WI38 (cell line): Measurements from ENCODE around the gene USF2.

ENCODE experiments used
- H3K4me3 ChIP-seq: 2 replicates; pipeline ENCODE4 v1.5.1; 2011; ENCODE audit warnings: low read depth, mild to moderate bottlenecking, control low read depth, low read length
- TF ChIP-seq, protein P1 (sequence below): IDR thresholded peaks from 2 replicates; pipeline ENCODE4 v1.5.1; 2012; ENCODE audit warnings: low read depth, mild to moderate bottlenecking, control low read depth, low read length

Gene USF2

DNA sequence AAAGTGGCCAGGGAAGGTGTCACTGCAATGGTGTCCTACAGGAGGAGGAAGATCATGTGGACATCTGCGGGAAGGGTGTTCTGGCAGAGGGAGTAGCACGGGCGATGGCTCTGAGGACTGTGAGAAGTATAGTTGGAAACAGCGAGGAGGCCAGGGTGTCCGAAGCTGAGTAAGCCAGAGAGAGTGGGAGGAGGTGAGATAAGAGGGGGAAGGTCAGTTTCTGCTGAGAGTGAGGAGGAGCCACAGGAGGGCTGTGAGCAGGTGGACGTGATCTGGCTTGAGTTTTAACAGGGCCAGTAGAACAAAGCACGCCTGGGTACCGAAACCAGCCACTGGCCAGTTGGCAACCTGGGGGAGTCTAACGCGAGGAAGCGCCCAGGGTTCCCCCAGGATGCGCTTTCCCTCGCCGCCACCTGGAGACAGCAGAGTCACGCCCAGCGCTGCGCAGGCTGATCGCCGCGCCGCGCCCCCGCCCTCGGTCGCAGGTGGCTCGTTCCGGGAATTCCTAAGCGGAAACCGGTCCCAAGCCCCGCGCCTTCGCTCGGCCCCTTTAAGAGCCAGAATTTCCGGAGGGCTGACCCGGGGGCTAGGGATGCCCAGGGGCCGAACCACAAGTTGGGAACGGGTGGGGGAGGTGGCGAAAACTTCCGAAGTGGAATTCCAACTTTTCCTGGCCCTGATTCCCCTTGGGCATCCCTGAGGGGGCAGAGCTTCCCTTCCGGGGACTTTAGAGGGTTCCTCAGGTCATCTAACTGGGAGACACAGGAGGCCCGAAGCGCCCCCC, 21.0 kb upstream of the USF2 start:
- no peak overlapping the region for H3K4me3 ChIP-seq
- TF ChIP-seq, protein P1, sequence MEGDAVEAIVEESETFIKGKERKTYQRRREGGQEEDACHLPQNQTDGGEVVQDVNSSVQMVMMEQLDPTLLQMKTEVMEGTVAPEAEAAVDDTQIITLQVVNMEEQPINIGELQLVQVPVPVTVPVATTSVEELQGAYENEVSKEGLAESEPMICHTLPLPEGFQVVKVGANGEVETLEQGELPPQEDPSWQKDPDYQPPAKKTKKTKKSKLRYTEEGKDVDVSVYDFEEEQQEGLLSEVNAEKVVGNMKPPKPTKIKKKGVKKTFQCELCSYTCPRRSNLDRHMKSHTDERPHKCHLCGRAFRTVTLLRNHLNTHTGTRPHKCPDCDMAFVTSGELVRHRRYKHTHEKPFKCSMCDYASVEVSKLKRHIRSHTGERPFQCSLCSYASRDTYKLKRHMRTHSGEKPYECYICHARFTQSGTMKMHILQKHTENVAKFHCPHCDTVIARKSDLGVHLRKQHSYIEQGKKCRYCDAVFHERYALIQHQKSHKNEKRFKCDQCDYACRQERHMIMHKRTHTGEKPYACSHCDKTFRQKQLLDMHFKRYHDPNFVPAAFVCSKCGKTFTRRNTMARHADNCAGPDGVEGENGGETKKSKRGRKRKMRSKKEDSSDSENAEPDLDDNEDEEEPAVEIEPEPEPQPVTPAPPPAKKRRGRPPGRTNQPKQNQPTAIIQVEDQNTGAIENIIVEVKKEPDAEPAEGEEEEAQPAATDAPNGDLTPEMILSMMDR, result no peak

DNA sequence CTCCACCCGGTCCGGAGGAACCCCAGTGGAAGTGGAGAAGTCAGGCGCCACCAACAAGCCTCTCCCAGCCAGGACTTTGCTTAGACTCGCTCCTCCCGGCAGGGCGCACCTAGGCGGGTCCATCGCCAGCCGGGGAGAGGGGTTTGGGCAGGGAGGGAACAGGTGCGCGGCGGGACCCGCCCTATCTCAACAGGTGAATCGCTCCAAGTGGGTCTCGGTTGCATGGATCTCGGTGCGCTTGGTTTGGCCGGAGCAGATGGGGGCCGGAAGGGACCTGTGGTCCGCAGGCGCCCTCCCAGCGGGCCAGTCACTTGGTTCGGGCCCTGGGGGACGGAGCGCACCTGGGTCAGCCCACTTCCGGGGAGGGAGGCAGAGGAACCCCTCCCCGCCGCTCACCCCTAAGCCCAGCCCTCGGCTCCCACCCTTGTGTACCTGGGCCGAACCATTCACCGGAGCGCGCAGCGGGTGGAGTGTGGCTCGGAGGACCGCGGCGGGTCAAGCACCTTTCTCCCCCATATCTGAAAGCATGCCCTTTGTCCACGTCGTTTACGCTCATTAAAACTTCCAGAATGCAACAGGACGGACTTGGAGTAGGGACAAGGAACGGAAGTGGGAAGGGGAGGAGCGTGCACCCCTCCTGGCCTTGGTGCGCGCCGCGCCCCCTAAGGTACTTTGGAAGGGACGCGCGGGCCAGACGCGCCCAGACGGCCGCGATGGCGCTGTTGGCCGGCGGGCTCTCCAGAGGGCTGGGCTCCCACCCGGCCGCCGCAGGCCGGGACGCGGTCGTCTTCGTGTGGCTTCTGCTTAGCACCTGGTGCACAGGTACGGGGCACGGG, 20.2 kb upstream of the USF2 start, which contains the start of gene LSR:
Gene LSR, plus strand, starts transcription at position 693 of the 836 bp plus-strand sequence. Its CDS starts 21 bp downstream, at position 714.
- no peak within 1 kb of the TSS for H3K4me3 ChIP-seq
- TF ChIP-seq, protein P1, result no peak

DNA sequence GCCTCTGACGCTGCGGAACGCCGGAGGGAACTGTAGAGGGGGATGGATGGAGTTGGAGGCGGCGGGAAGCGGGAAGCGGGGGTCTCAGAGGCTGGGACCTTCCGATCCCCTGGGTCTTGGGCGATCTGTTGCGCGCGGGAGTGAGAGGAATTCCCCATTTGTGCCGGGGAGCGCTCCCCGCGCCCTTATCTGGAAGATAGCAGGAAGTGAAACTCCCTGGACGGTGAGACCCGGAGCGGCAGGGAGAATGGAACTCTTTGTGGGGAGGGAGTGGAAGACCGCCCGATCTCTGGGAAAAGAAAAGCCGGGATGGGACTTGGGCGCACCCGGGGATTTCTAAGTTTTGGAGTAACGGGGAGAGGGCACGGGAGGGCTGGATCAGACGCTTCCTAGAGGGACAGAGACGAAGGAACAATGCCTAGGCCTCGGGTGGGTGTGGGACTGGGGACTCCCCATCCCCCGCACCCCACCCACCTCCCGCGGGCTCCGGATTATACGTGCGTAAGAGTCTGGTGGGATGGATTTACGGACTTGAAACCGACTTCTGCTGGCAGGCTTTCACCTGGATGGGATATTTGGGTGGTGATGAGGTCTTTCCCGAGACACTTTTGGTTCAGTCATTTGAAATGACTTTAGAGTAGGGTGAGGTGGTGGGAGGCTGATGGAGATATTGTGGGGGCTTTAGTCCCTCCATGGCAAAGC, 19.5 kb upstream of the USF2 start:
- no peak overlapping the region for H3K4me3 ChIP-seq
- TF ChIP-seq, protein P1, result no peak

DNA sequence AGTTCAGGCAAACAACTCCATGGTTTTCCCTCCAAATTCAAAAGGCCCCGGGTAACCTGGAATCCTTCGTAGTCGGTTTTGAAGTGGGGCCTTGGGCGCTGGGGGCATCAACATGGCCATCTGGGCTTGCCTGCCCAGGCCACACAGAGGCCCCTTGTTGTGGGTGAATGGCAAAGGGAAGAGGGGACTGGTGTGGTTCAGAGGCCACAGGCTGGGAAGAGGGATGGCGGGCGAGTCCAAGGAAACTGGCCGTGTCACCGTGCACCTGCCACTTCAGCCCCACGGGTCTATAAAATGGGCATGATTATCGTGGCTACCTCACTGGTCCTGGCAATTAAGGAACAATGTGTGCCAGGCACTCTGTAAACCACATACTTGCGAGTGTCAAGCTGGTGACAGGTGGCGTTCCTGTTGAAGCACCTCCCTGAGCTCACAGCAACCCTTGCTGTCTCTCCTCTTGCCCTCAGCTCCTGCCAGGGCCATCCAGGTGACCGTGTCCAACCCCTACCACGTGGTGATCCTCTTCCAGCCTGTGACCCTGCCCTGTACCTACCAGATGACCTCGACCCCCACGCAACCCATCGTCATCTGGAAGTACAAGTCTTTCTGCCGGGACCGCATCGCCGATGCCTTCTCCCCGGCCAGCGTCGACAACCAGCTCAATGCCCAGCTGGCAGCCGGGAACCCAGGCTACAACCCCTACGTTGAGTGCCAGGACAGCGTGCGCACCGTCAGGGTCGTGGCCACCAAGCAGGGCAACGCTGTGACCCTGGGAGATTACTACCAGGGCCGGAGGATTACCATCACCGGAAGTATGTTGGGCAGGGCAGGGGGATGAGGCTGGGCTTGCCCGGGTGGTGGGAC, 18.7 kb upstream of the USF2 start:
- TF ChIP-seq, protein P1, result no peak
- no peak overlapping the region for H3K4me3 ChIP-seq

DNA sequence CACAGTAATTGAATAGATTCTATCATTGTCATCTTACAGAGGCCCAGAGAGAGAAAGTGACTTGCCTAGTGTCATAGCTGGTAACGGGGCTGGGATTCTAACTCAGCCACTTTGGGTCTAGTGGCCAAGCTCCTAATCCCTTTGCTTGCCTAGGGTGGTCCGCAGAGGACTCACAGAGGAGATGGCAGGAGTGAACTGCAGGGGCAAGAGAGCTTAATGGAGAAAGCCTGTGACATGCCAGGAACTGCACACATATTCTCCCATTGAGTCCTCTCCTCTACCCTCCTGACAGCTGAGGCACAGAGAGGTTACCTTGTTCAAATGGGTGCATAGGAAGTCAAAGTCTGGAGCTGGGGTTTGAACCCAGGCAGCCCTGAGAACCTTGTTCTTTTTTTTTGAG, 17.3 kb upstream of the USF2 start:
- no peak overlapping the region for H3K4me3 ChIP-seq
- TF ChIP-seq, protein P1, result no peak
